Measurements from ENCODE around the gene GALNT1.

Gene GALNT1

GRCh38 chr18:35593859-35594258 is 12.3 kb downstream of the GALNT1 start:
- no peak for TF ChIP-seq CTCF (IDR thresholded peaks at IDR 0.05; ENCODE audit: low read length, missing control alignments)
- no peak overlapping the region for H3K4me3 ChIP-seq (replicated peaks; ENCODE audit: low read depth, low read length)

GRCh38 chr18:35597758-35598157 is 16.2 kb downstream of the GALNT1 start:
- no peak for DNase-seq (ENCODE audit: low read depth)
- TF ChIP-seq CTCF (IDR thresholded peaks at IDR 0.05; ENCODE audit: low read length, missing control alignments): no peak
- H3K4me3 ChIP-seq (replicated peaks; ENCODE audit: low read depth, low read length): no peak overlapping the region

More at GRCh38 chr18:35593859-35594258, 12.3 kb downstream of the GALNT1 start:
- DNase-seq (ENCODE audit: low read depth): no peak

DNA sequence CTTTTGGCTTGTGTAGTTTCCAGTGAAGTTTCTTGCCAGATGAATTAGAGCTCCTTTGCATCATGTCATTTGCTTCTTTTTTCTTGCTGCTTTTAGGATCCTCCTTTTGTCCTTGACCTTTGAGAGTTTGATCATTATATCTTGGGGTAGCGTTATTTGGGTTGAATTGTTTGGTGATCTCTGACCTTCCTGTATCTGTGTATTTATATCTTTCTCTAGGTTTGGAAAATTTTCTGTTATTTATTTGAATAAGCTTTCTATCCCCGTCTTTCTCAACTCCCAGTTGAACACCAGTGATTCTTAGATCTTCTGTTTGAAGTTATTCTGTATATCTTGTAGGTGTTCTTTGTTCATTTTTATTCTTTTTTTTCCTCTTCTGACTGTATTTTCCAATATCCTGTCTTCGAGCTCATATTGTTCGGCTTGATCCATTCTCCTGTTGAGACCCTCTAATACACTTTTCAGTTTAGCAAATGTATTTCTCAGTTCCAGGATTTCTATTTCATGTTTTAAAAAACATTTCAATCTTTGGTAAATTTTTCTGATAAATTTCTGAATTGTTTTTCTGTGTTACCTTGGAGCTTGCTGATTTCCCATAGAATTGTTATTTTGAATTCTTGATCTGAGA is 20.8 kb downstream of the GALNT1 start:
- TF ChIP-seq CTCF (IDR thresholded peaks at IDR 0.05; ENCODE audit: low read length, missing control alignments): no peak
- H3K4me3 ChIP-seq (replicated peaks; ENCODE audit: low read depth, low read length): no peak overlapping the region
- DNase-seq (ENCODE audit: low read depth): no peak

DNA sequence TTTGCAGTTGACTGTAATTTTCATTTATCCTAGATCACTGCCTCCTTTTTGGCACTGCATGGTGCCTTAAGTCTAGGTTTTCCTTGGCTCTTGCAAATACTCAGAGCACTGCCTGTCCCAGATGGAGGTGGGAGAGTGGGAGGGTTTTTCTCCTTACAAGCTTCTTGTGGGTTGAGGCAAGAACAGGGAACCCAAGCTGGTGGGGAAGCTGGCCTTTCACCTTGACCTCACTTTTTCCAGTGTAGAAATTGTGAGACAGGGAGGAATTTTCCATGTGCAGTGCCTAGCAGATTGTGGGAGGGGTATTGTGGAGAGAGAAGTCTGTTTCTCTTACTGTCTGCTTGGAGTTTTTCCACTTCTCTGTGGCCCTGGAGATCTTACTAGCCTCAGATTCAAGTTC is 21.5 kb downstream of the GALNT1 start:
- TF ChIP-seq CTCF (IDR thresholded peaks at IDR 0.05; ENCODE audit: low read length, missing control alignments): no peak
- no peak overlapping the region for H3K4me3 ChIP-seq (replicated peaks; ENCODE audit: low read depth, low read length)
- no peak for DNase-seq (ENCODE audit: low read depth)

DNA sequence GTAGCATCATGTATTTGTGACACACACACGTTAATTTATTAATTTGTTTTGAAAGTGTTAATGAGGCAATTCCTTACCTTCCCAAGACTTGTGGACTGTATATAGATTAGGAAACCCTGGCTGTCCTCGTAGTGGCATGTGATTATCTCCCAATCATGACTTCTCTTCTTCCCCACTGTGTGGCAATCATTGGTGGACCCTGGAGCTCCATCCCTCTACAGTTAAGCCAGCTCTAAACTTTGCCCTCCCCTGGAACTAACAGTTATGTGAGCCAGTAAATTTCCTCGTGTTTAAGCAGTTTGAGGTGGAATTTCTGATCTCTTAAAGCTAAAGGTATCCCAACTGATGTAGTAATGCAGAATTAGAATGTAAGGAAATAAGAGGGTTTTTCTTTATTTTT is 22.0 kb downstream of the GALNT1 start:
- DNase-seq (ENCODE audit: low read depth): no peak
- no peak overlapping the region for H3K4me3 ChIP-seq (replicated peaks; ENCODE audit: low read depth, low read length)
- no peak for TF ChIP-seq CTCF (IDR thresholded peaks at IDR 0.05; ENCODE audit: low read length, missing control alignments)

GRCh38 chr18:35604369-35604768 is 22.8 kb downstream of the GALNT1 start:
- no peak overlapping the region for H3K4me3 ChIP-seq (replicated peaks; ENCODE audit: low read depth, low read length)
- no peak for DNase-seq (ENCODE audit: low read depth)
- TF ChIP-seq CTCF (IDR thresholded peaks at IDR 0.05; ENCODE audit: low read length, missing control alignments): no peak
